WTC11 (cell line): ENCODE measurements around the gene USP17L11.
"Not testable (repeated sequence)": the region's sequence is repeated elsewhere in the genome, so short reads cannot be mapped to it uniquely, and the experiment has no call there.

Experiments
- MYBL2 ChIP-seq: sonication (generic); formaldehyde crosslinking; IDR thresholded peaks from 2 replicates; pipeline ENCODE4 v1.8.1; 2023; ENCODE audit warnings: mild to moderate bottlenecking, moderate library complexity, missing genetic modification reagents
- NR3C1 ChIP-seq: sonication (generic); formaldehyde crosslinking; conservative IDR thresholded peaks from 2 replicates; pipeline ENCODE4 v1.8.1; 2023; ENCODE audit warnings: low read depth, mild to moderate bottlenecking, missing genetic modification reagents
- TCF7 ChIP-seq: sonication (generic); formaldehyde crosslinking; IDR thresholded peaks from 2 replicates; pipeline ENCODE4 v1.8.0; 2022; ENCODE audit warnings: mild to moderate bottlenecking, low read depth, missing genetic modification reagents, moderate library complexity
- TF ChIP-seq, protein P1 (sequence below): sonication (generic); formaldehyde crosslinking; IDR thresholded peaks from 2 replicates; pipeline ENCODE4 v1.8.0; 2022; ENCODE audit warnings: mild to moderate bottlenecking, missing genetic modification reagents
- TF ChIP-seq, protein P2 (sequence below): fragments of 200-600 bp; IDR thresholded peaks from 2 replicates; pipeline ENCODE4 v1.8.0; 2022; ENCODE audit warnings: antibody characterized with exemption

GRCh38 chr4:9247953-9248680 is 32.9 kb downstream of the USP17L11 start, which contains the start of gene USP17L18:
- TF ChIP-seq, protein P1, sequence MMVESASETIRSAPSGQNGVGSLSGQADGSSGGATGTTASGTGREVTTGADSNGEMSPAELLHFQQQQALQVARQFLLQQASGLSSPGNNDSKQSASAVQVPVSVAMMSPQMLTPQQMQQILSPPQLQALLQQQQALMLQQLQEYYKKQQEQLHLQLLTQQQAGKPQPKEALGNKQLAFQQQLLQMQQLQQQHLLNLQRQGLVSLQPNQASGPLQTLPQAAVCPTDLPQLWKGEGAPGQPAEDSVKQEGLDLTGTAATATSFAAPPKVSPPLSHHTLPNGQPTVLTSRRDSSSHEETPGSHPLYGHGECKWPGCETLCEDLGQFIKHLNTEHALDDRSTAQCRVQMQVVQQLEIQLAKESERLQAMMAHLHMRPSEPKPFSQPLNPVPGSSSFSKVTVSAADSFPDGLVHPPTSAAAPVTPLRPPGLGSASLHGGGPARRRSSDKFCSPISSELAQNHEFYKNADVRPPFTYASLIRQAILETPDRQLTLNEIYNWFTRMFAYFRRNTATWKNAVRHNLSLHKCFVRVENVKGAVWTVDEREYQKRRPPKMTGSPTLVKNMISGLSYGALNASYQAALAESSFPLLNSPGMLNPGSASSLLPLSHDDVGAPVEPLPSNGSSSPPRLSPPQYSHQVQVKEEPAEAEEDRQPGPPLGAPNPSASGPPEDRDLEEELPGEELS: not testable (repeated sequence)
- TF ChIP-seq, protein P2, sequence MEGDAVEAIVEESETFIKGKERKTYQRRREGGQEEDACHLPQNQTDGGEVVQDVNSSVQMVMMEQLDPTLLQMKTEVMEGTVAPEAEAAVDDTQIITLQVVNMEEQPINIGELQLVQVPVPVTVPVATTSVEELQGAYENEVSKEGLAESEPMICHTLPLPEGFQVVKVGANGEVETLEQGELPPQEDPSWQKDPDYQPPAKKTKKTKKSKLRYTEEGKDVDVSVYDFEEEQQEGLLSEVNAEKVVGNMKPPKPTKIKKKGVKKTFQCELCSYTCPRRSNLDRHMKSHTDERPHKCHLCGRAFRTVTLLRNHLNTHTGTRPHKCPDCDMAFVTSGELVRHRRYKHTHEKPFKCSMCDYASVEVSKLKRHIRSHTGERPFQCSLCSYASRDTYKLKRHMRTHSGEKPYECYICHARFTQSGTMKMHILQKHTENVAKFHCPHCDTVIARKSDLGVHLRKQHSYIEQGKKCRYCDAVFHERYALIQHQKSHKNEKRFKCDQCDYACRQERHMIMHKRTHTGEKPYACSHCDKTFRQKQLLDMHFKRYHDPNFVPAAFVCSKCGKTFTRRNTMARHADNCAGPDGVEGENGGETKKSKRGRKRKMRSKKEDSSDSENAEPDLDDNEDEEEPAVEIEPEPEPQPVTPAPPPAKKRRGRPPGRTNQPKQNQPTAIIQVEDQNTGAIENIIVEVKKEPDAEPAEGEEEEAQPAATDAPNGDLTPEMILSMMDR: not testable (repeated sequence)
- TF ChIP-seq MYBL2 (CRISPR knock-in tag); NR3C1 (CRISPR knock-in tag); TCF7: not testable (repeated sequence)
